GM19193 (cell line): Measurements from ENCODE around the gene ARHGAP15.

Experiments used
- POLR2A ChIP-seq: IDR thresholded peaks from 4 replicates; pipeline ENCODE4 v1.6.1; 2011; ENCODE audit not compliant: insufficient read depth, insufficient read length; ENCODE audit errors: extremely low read depth

ARHGAP15 gene

DNA sequence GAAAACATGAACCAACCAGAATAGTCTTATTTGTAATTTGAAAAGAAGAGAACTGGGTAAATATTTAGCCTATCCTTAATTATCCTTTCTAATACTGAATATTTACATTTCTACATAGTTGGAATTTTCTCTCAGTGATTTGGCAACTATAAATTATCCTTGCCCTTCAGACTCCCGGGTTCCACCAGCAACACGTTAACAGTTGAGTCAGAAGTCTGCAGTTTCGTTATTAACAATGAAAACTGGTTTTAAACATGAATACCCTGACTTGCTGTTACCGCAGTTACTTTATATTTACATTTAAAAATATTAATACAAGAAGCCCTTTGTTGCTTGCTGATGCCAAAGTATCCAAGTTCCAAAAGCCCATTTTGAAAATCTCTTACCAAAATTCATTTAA, 673.0 kb downstream of the ARHGAP15 start:
- no peak for TF ChIP-seq POLR2A

DNA sequence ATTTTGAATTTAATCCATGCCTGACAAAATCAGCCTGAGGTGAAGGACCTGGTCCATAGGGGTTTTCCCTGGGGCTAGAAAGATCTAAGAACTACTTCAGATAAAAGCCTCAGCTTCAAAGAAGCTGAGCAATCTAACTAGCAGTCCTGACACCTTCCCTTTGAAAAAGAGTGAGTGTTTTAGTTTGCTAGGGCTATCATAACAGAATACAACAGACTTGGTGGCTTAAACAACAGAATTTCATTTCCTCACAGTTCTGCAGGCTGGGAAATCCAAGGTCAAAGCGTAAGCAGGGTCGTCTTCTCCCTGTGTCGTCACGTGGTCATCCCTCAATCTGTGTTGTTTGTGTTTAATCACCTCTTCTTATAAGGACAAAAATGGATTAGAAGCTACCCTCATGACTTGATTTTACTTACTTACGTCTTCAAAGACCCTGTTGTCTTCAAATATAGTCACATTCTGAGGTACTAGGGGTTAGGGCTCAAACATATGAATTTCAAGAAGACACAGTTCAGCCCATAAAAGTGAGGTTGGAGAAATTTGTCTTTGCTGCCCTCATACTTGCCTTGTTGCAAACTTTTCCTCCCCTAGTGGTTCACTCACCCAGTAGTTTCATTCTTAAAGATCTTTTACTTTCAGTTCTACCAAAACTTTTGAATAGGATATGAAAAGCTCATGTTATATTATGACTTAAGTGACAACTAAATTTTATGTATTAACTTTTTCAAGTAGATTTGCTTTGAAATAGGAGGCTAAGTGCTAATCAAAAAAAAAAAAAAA, 673.8 kb downstream of the ARHGAP15 start:
- TF ChIP-seq POLR2A = no peak

DNA sequence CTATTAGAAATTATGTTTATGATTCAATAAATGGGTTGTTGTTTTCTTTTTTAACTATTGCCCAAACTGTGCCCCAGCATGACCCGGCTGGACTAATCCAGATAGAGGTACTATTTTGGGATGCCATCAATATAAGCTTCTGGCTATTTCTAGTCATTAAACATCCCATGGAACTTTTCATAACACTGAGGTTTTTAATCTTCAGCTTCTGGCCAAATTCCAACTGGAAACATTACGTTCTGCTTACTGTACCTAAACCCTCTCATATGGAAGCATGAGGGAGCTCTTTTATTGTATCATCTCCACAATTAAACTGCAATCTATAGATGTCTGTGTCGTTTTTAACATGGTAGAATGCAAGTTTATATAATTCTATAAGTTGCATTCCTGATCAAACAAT, 674.7 kb downstream of the ARHGAP15 start:
- TF ChIP-seq POLR2A = no peak

DNA sequence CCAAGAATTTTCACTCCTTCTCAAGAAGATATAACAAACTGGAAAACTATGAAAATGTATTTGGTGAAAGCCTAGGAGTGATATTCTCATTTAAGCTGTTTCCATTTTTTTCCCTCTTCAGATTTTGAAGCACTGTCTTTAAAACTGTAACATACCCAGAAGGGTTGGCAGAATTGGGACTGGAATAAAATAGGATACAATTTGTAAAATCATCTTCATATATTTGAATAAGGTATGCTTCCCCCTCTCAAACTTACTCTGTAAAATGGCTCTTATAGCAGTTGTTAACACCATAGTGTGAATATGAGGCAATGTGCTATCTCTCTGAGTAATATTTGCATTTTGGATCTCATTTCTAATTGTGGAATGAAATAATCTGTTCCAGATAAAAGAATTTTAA, 676.4 kb downstream of the ARHGAP15 start:
- TF ChIP-seq POLR2A = no peak

DNA sequence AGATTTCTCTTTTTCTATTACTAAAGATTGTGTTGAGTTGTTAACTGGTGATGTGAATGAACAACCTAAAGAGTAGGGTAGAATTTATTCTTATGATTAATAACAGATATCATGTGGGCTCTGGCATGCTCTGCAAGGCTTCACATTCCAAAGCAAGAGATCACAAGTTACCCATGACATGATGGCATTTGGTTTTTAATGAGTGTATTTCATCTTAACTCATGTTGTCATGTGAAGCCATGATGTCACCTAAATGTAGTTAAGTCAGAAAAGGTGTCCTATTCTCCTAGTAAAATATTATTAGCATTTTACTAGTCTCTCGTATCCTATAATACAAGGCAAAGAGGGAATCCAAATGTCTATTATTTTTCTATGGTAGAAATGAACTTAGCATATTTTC, 678.0 kb downstream of the ARHGAP15 start:
- no peak for TF ChIP-seq POLR2A

DNA sequence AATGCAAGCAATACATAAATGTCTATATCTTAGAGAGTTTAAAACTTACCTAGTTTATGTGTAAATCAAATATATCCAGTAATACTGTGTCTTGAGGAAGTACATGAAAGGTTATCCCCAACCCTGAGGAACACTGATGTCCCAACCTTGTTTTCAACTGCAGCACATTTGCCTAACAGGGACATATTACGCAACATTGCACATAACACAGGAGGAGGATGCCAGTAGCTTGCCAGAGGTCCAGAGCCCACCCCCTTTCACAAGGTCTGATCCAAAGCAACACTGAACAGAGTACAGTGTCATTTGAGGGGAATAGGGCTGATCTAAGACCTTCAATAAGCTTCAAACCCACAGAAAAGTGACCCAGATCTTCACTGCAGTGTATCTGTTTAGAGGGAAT, 678.5 kb downstream of the ARHGAP15 start:
- TF ChIP-seq POLR2A = no peak

DNA sequence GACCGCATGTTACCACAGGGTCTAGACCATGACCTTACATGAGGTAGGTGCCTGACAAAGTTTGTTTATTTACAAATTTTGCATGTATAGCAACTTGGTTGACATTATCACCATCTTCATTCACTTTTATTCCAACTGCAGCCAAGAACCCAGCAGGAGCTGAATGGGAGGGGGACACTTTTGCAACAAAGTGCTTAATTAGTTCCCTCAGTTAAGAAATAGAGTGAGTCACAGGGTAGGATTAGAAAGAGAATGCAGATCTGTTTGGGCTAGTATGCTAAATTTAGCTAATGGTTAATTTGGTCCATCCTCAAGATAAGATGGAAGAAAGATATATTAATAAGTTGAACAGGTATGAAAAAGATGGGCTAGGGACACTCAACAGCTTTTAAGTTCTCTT, 678.9 kb downstream of the ARHGAP15 start:
- no peak for TF ChIP-seq POLR2A

DNA sequence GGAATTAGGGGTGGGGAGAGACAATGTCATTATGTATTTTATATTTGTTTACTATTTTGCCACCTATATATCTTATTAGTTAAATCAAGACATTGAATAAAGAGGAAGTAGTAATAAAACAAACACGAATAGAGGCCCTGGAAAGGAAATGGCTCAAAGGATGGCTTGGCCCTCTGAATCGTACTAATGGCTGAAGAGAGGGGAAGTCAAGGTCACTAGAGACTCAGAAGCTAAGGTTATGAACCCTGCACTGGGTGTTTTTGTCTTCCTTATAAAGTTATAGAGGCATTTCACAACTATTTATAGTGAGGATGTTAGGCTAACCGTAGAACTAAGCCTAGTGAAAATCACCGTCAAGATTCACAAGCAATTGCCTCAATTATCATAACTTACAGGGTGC, 685.9 kb downstream of the ARHGAP15 start:
- no peak for TF ChIP-seq POLR2A

DNA sequence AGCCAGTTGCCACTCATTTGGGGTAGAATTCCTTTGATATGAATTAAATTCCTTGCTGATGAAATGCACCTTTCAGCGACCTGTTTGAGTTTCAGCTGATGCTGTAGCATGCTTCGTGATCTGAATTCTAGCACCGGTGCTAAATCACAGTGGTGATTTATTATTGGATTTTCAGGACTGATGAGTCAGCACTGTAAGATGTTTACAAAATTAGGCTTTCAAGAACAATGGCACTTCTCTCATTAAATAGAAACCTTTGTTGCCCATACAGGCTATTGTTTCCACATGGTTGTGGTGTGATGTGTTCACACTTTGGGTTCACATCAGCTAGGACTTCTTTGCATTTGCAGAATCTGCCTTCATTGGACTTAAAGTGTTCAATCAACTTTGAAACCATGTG, 687.7 kb downstream of the ARHGAP15 start:
- no peak for TF ChIP-seq POLR2A
